HPDE6-E6E7 (cell line): ENCODE measurements around the gene TNXB.
A peak's percentile ranks its signal among the peaks of the same experiment; 100 is the strongest.

ENCODE experiments used
- DNase-seq: peaks from one replicate; pipeline ENCODE4 v3.0.0; 2011; ENCODE audit warnings: missing footprints; ENCODE audit errors: extremely low spot score

Gene TNXB, protein sequence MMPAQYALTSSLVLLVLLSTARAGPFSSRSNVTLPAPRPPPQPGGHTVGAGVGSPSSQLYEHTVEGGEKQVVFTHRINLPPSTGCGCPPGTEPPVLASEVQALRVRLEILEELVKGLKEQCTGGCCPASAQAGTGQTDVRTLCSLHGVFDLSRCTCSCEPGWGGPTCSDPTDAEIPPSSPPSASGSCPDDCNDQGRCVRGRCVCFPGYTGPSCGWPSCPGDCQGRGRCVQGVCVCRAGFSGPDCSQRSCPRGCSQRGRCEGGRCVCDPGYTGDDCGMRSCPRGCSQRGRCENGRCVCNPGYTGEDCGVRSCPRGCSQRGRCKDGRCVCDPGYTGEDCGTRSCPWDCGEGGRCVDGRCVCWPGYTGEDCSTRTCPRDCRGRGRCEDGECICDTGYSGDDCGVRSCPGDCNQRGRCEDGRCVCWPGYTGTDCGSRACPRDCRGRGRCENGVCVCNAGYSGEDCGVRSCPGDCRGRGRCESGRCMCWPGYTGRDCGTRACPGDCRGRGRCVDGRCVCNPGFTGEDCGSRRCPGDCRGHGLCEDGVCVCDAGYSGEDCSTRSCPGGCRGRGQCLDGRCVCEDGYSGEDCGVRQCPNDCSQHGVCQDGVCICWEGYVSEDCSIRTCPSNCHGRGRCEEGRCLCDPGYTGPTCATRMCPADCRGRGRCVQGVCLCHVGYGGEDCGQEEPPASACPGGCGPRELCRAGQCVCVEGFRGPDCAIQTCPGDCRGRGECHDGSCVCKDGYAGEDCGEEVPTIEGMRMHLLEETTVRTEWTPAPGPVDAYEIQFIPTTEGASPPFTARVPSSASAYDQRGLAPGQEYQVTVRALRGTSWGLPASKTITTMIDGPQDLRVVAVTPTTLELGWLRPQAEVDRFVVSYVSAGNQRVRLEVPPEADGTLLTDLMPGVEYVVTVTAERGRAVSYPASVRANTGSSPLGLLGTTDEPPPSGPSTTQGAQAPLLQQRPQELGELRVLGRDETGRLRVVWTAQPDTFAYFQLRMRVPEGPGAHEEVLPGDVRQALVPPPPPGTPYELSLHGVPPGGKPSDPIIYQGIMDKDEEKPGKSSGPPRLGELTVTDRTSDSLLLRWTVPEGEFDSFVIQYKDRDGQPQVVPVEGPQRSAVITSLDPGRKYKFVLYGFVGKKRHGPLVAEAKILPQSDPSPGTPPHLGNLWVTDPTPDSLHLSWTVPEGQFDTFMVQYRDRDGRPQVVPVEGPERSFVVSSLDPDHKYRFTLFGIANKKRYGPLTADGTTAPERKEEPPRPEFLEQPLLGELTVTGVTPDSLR (N-terminal part only)

DNA sequence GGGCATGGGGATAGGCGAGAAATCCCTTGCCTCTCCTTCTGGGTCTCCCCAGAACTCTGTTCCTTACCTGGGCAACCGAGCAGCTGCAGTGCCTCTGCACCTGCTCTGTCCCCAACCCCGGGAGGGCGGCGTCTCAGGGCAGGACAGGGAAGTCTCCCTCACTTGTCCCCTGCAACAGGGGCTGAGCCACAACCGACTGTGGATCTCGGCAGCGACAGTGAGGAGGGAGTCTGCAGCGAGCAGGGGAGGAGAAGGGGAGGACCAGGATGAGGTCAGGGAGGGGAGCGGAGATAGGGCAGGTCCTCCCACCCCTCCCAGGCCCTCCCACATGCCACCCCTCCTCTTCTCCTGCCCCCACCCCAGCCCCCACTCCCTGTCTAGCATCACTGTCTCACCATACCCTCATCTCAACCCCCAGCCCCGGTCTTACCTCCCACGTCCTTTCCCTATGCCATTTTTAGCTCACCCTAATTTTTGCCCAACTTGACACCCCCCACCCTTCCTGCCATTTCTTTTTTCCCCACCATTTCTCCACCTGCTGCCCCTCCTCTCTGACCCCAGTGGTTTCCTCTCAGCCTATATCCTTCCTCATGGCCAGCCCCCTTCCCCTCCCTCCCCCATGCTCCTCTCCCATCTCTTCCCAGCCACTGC lies at the start of gene TNXB:
TNXB (minus strand) TSS at position 225 of the 651 bp plus-strand sequence. CDS start 11,140 bp downstream, outside the sequence.
- DNase-seq = no peak

DNA sequence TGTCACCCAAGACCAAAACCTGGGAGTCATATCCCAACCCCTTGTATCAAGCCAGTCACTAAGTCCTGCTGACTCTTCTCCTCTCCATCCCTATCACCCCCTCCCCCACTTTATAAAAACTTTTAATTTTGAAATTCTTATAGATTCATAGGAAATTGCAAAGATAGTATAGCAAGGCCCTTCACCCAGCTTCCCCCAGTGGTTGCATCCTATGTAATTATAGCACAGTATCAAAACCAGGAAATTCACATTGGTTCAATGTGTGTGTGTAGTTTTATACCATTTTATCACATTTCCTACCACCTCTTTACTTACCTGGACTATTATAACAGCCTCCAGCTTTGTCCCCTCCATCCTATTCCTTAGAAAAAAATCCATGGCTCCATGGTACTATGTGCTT lies 48.9 kb upstream of the TNXB start:
- DNase-seq = no peak

DNA sequence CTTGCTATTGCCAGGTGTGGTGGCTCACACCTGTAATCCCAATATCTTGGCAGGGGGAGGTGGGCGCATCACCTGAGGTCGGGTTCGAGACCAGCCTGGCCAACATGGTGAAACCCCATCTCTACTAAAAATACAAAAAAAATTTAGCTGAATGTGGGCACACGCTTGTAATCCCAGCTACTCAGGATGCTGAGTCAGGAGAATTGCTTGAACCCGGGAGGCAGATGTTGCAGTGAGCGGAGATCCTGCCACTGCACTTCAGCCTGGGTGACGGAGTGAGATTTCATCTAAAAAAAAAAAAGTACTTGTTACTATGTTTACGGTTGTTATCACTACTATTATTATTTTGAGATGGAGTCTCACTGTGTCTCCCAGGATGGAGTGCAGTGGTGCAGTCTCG lies 47.8 kb upstream of the TNXB start:
- no peak for DNase-seq

DNA sequence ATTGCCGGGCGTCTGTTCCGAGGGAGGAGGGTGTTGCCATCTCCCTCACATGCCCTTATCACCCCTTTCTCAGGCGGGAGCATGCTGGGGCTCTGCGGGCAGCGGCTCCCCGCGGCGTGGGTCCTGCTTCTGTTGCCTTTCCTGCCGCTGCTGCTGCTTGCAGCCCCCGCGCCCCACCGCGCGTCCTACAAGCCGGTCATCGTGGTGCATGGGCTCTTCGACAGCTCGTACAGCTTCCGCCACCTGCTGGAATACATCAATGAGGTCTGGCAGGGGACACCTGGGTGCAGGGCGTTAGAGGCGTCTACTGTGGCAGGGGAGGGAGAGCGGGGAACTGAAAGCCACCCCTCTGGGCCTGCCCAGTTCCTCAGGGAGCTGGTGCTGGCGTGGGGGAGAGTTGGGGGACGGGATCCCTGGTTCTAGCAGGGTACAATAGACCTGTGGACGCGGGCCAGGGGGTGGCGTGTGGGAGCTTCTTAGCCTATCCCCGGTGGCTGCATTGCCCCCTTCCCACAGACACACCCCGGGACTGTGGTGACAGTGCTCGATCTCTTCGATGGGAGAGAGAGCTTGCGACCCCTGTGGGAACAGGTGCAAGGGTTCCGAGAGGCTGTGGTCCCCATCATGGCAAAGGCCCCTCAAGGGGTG lies 45.5 kb upstream of the TNXB start:
- DNase-seq = peak; percentile 82

DNA sequence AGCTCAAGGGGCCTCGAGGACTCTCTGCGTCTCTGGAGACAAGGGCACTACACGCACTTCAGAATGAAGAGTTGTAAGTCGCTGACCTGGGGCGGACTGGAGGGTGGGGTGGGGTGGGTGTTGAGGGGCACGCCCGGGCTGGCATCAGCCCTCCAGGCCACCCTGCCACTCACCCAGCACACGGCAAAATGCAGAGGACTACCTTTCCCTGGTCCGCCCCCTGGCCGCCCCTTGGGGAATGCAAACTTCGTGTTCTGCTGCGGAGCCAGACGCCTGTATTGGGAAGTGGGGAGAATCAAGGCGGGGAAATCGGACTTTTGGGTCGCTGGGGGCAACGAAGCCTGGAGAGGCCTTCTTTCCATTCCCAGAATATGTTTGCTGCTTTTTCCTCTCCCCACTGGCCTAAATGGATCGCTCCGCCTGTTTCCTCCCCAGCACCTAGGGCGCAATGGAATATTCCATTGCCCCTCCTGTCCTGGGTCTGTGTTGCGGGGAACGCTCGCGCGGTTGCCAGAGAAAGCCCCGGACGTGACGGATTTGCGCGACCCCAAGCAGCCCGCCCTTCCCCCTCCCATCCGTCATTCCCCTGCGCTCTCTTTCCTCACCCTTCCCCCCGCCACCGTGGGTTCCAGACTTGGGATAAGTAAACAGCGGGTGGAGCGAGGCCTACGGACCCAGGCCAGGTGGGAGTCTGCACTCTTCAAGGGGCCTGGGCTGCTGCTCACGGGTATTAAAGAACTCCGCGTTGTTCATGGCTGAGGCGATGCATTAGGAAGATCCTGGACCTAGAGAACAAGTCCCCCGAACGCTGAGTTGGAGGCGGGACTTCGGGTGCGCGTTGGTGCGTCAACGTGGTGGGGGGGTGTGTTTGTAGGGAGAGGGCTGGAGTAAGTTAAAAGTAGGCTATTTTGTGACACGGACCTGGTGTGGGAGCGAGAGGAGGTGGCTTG lies 44.7 kb upstream of the TNXB start, which contains the start of gene PPT2:
PPT2 (plus strand) TSS at position 578 of the 950 bp plus-strand sequence. CDS start 454 bp downstream, outside the sequence.
- DNase-seq = peak; percentile 67

DNA sequence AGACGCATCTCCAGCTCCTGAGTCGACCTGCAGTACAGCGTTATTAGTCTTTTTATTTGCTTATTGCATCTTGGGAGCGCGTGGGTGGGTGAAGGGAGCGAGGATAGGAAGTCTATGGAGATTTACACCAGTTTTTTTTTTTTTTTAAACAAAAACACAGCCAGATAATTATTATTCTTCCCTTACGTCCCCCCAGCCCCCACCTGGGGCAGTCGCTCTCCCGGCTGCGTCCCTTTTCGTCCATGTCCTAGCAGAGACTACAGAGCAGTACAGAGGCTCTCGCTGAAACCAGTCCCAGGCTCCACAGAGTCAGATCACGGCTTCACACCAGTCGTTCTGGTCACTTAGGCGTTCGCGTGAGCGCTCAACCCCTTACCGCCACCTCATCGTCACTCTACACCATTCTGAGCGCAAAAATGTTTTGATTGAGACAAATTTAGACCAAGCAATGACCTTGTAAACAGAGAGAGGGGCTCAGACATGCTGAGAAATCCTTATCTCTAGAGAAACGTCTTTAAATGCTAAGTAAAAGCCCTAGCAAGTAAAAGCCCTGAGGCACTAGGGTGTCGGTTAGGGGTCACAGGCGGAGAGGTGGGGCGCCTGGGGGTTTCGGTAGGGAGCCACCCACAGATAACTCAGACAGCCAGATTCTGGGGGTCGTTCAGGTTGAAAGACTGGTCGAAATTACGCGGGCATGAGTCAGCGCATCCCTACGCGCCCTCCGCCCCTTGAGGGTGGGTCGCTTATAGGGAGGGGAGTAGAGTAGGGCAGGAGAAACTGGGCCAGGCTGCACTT lies 43.8 kb upstream of the TNXB start:
- peak; percentile 40 for DNase-seq

DNA sequence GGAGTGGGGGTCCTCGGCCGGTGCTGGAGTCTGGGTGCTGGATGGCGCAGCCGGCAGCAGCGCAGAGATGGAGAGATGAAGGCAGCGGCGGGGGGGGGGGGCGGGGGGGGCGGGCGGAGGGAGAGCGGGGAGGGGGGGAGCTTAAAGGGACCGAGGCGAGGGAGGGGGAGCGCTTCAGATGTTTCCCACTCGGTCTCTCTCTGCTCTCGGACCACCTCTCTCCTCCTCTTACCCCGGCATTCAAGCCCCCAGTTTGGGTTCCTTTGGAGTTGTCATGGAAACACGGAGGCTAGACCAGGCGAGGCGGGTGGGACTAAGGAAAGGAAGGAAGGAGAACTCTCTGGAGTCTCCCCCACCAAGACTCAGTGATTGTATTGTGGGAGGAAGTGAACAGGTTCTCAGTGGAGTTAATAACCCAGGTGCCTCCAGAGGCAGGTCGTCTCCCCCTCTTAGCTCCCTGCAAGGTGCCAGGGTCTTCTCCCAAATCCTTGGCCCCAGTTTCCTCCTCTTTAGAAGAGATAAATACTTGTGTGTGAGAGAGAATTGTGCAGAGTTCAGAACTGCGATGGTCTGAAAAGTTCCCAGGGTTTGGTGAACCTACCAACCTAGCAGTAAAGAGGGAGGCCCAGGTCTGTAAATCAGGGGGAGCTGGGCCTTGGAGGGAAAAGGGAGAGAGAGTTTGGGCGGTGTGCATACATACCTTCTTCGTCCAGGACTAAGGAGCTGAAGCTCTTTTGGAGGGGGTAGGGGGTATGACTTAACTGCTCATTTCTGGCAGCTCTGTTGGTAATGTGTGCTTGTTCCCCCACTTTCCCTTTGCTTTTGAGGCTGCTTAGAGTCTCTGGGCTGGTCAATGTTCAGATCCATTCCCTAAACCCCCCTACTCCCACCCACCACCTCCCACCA lies 43.0 kb upstream of the TNXB start, which contains the start of gene PRRT1:
PRRT1 (minus strand) TSS at position 77 of the 906 bp plus-strand sequence. CDS start 112 bp downstream, outside the sequence.
- no peak for DNase-seq

DNA sequence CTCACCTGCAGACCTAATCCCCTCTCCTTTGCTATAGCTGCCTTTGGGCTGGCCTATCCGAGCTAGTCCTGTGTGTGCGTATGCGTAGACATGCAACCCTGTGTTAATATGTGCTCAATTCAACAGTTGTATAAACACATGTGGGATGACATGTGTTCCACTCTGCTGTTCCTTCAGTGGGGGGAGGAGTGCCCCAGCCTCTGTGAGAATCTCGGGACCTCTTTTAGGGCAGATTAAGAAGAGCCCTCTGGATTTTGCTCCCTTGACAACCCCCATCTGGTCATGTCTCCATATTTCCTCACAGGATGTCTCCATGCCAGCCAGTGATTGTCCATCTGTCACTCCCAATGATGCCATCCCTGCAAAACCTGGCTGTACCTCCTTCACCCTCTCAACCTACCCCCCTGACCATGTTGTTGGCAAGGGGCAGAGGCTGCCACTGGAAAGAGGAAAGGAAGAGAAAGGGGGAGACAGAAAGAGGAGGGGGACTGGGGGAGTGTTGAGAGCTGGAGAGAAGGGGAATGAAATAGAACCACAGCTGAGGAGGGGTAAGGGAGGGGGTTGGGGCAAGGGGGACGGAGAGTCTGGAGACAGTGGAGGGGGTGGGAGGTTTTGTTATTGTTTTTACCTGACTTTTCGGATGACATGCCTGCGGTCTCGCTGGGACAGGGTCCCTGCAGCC lies 42.2 kb upstream of the TNXB start:
- DNase-seq = no peak

DNA sequence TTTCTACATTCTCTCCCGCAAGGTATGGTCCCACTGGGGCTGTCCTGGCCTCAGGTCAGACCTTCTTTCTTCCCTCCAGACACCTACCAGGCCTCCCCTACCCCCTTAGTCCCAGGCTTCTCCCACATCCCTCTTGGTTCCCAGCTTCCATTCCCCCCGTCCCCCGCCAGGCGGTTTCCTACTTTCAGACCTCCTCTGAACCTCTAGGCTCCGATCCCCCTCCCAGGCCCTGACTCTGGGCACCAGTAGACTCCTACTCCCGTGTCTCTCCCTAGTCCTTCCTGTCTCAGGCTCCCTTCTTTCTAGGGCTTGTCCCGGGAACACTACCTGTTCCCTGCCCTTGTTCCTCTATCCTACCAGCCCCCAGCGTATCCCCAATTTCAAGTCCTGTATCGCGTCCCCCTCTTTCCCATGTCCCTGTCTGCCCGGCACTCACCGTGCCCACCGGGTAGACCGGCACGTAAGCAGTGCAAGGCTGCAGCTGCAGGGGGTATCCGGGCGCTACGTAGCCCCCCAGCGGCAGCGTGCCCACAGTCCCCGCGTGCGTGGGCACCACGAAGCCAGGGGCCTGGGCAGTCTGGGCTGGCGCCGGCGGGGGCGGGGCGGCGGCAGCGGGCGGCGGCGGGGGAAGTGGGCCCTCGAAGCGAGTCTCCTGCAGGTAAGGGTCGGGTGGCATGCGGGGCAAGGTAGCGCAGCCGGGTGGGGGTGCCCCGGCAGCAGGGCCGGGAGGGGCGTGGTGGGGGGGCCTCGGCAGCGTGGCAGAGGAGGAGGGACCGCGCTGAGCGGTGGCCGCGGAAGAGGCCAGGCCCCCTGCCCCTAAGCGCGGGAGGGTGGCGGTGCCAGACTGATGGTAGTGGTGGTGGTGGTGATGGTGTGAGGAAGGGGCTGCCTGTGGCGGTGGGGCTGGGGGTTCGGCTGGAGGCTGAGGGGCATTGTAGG lies 41.1 kb upstream of the TNXB start:
- no peak for DNase-seq

DNA sequence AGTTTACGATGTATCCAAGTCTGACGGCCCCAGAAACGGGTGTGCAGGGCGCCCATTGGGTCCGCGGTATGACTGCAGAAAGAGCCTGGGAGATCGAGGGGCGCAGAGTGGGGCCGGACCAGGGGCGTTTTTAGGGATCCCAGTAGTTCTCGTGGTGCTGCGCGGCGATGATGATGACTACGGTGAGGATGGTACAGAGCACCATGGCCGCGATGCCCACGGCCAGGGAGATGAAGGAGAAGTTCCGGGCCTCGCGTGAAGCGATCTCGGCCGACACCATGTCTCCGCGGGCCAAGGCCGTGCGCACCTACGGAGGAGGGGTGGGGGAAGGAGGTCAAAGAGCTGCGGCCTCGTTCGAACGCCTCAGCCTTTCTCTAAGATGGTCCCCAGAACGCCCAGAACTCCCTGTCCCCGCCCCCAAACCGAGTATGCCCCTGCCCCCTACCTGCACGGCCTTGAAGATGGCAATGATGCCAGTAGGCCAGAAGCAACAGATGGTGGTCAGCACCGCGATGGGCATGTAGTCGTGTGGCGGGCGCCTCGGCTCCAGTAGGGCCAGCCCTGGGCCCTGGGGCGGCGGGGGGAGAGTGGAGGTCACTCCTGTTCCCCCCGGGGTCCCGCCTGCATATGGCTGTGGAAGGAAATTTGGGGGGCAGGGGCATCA lies 40.1 kb upstream of the TNXB start:
- DNase-seq = no peak

DNA sequence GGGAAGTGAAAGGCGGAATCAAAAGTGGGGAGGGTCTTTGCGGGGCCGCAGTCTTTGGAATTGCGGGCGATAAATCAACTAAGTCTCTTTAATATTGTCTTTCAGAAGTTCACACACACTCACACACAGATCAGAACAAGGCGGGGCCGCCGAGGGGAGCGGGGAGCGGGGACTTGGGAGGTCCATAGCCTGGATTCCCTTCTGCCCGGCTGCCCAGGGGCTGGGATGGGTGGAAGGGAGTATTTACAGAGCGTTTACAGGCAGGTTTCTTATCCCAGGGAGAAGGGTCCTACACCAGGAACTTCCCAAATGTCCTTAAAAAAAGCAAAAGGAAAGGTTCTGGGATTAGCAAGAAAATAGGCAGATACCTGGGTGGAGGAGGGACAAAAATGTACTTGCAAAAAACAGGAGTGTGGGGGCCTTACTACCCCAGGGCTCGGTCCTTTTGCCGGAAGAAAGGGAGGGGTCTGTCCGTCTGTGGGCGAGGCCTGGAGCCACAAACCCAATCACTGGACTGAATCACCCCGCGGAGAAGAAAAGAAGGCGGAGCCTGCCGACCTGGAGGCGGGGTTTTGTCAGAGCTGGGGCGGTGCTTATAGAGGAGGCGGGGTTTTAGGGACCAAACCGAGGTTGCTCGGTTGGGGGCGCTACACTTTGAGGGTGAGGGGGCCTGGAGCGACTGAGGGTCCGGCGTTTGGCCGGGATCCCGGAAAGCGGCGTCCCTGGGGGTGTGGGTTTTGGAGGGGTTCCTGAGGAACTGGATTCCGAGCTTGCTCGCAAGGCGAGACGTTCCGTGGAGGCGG lies 39.4 kb upstream of the TNXB start:
- DNase-seq = no peak

DNA sequence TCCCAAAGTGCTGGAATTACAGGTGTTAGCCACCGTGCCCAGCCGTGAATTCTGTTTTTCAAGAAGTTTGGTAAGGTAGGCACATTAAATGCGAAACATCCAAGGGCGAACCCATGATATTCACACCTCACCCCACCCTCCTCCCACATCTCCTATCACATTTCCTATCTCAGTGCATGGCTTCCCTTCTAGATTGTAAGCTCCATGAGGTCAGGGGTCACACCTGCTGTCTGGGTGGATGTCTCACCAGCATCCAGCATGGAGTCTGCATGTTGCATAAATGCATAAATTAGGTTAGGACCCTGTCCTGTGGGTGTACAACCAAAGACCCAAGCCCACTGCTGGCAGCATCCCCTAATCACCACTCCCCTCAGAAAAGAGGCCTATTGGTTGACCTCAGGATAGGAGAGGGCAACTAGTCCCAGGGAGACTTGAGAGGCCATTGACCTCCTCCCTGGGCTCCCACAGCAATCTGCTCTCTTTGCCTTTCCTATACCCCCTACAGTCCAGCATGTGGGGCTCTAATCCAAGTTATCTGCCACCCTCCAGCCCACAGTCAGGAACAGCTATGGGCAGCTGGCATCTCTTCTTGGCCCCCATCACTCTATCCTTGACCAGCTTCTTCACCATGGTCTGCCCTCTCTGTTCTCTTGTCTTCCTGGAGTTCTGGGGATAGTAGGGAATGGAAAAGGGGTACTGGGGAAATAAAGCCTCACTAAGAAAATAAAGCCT lies 38.4 kb upstream of the TNXB start:
- DNase-seq = no peak

DNA sequence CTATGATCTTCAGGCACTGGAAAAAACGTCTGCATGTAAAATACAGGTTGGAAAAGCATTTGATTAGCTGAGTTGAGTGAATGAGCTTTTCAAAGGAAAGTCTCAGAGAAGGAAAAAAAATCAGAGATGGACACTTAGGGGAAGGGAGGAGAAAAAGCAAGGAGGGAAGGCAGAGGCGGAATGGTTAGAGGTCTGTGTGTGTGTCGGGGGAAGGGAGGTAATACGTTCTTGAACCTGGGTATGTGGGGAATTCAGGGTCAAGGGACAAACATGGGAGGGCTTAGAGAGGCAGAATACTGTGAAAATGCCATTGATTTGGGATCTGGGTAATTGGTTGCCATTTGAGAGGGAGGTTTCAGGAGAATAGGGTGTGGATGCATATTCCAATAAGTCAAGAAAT lies 37.5 kb upstream of the TNXB start:
- no peak for DNase-seq

DNA sequence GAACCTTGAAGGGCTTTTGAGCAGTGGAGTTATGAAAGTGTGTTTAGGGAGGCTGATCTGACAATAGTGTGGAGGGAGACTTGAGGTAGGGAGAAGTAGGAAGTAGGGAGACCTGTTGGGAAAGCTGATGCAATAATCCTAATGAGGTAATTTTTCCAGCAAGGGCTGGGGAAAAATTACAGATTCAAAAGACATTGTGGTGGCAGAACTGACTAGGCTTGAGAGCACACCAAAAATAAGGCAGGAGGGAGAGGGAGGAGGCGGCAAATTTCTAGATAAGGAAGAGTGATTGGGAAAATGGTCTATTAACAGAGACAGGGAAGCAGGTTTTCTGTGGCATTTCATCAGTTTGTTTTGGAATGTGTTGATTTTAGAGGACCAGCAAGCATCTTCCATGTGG lies 37.1 kb upstream of the TNXB start:
- DNase-seq = no peak
